ENCODE measurements around the gene FLT3.

The FLT3 gene

DNA sequence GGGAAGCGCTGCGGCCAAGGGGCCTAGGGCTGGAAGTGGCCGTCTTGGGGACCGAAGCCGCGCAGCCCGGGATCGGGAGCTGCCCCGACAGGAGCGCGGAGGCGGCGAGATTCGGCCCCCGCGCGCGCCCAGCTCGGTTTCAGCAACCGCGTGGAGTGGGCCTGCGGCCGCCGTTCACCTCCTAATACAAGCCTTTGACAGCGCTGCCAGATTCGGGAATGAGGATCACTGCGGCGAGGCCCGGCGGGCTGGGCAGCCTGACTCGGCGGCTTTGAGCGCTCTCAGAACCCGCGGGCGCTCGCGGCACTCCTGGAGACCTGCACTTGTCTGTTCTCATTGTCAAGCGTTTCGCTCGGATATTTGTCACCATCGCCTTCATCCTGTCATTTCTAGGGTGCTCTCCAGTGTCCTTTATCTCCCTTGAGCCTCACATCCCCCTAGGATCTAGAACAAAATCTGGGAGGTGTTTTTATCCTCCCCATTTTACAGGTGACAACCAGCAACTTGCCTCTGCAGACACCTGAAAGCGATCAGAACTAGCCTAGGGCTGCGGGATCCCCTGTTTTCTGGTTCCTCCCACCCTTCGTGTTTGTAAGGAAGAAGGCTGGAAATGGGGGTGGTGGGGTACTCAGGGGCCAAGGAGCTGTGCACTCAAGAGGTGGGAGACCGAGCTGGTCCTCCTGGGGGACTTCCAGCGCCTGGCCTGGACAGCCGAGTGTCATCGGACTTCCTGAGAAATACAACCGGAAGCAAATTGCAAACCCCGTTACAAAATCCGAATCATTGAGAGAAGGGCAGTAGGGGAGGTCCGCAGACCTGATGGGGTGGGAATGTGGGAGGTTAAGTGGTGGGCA, 129.8 kb downstream of the FLT3 start:
- TF ChIP-seq, protein P1, sequence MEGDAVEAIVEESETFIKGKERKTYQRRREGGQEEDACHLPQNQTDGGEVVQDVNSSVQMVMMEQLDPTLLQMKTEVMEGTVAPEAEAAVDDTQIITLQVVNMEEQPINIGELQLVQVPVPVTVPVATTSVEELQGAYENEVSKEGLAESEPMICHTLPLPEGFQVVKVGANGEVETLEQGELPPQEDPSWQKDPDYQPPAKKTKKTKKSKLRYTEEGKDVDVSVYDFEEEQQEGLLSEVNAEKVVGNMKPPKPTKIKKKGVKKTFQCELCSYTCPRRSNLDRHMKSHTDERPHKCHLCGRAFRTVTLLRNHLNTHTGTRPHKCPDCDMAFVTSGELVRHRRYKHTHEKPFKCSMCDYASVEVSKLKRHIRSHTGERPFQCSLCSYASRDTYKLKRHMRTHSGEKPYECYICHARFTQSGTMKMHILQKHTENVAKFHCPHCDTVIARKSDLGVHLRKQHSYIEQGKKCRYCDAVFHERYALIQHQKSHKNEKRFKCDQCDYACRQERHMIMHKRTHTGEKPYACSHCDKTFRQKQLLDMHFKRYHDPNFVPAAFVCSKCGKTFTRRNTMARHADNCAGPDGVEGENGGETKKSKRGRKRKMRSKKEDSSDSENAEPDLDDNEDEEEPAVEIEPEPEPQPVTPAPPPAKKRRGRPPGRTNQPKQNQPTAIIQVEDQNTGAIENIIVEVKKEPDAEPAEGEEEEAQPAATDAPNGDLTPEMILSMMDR (IDR thresholded peaks at IDR 0.05): no peak
- no peak overlapping the region for H3K4me3 ChIP-seq (ENCODE audit: low read depth, low read length)

DNA sequence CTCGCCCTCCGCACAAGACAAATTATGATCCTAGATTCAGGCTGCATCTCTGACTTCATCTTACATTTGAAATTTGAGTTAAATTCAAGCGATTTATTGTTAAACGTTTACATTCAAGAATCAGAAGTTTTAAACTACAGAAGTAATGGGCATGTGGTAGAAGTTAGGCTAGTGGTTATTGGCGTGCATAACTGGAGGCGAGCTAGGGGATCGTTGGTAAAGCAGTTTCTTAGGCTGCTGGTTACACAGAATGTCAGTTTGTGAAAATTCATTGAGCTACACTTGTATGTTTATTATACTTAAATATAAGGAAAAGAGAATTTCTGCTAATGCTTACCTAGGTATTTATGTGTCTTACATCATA, 130.5 kb downstream of the FLT3 start:
- Histone ChIP-seq H3K4me3 (ENCODE audit: low read depth, low read length) (no peak overlapping the region), H3K79me2 (no peaks in the 10 kb centered on the region), H3K9ac (no peak overlapping the region), H3K4me1 (no peaks in the 10 kb centered on the region), H3K9me3 (ENCODE audit: control insufficient read depth, low read length) (no peaks in the 10 kb centered on the region), H3K36me3 (ENCODE audit: control insufficient read depth, insufficient read depth, low read length) (no peaks in the 10 kb centered on the region), H3K27me3 (ENCODE audit: control insufficient read depth, insufficient read depth, low read length) (peaks cover 20% of the 10 kb centered on the region), H2AFZ (no peak overlapping the region), H3K4me2 (ENCODE audit: low read length) (no peak overlapping the region), H3K27ac (no peak overlapping the region)
- TF ChIP-seq, protein P1 (IDR thresholded peaks at IDR 0.05): no peak

More for the DNA sequence above, 129.8 kb downstream of the FLT3 start:
- Histone ChIP-seq H3K4me2 (ENCODE audit: low read length) (no peak overlapping the region), H3K27ac (no peak overlapping the region), H2AFZ (no peak overlapping the region), H3K79me2 (no peaks in the 10 kb centered on the region), H3K36me3 (ENCODE audit: control insufficient read depth, insufficient read depth, low read length) (no peaks in the 10 kb centered on the region), H3K9ac (no peak overlapping the region), H3K4me1 (no peaks in the 10 kb centered on the region), H3K27me3 (ENCODE audit: control insufficient read depth, insufficient read depth, low read length) (peaks cover 21% of the 10 kb centered on the region), H3K9me3 (ENCODE audit: control insufficient read depth, low read length) (no peaks in the 10 kb centered on the region)

- Histone ChIP-seq H3K4me3 (ENCODE audit: low read depth, low read length) (no peak within 1 kb of the TSS), H3K9ac (no peak within 1 kb of the TSS), H2AFZ (no peak within 1 kb of the TSS), H3K9me3 (ENCODE audit: control insufficient read depth, low read length) (no peaks in the 10 kb centered on the region), H3K4me2 (ENCODE audit: low read length) (no peak within 1 kb of the TSS), H3K4me1 (no peaks in the 10 kb centered on the region), H3K79me2 (no peaks in the 10 kb centered on the region), H3K27me3 (ENCODE audit: control insufficient read depth, insufficient read depth, low read length) (peaks cover 20% of the 10 kb centered on the region), H3K36me3 (ENCODE audit: control insufficient read depth, insufficient read depth, low read length) (no peaks in the 10 kb centered on the region), H3K27ac (no peak within 1 kb of the TSS)
- TF ChIP-seq, protein P1 (IDR thresholded peaks at IDR 0.05): no peak
Observed at GRCh38 chr13:27969082-27969865, 131.1 kb downstream of the FLT3 start, which contains the start of gene CDX2. CDX2 (minus strand) TSS chr13:27969315; CDS start chr13:27969006, 309 bp downstream.

DNA sequence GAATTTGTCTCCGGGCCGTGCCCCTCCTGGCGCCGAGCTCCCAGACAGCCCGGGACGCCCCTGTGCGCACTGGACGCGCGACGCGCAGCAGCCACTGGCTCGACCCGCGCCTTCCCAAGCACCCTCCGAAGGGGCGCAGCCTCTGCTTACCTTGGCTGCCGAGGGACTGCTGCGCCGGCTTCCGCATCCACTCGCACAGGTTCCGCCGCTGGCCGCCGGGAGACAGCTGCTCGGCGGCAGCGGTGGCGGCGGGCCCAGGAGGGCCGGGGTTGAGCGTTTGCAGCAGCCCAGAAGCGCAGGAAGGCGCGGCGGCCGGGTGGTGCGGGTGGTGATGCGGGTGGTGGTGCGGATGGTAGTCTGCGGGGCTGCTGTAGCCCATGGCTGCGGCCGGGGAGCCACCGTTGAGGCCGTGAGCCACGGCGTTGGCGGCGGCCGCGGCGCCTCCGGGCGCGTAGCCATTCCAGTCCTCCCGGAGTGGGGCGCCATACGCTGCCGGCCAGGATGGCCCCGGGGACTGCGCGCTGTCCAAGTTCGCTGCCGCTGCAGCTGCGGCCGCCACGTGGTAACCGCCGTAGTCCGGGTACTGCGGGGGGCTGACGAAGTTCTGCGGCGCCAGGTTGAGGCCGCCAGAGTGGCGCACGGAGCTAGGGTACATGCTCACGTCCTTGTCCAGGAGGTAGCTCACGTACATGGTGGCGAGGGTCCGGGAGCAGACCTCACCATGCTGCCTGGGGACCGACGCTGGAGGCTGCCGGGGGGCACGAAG, 131.9 kb downstream of the FLT3 start:
- Histone ChIP-seq H3K27ac (no peak overlapping the region), H3K79me2 (no peaks in the 10 kb centered on the region), H3K9ac (no peak overlapping the region), H3K4me2 (ENCODE audit: low read length) (no peak overlapping the region), H3K27me3 (ENCODE audit: control insufficient read depth, insufficient read depth, low read length) (peaks cover 20% of the 10 kb centered on the region), H3K36me3 (ENCODE audit: control insufficient read depth, insufficient read depth, low read length) (no peaks in the 10 kb centered on the region), H3K9me3 (ENCODE audit: control insufficient read depth, low read length) (no peaks in the 10 kb centered on the region), H3K4me3 (ENCODE audit: low read depth, low read length) (no peak overlapping the region), H3K4me1 (no peaks in the 10 kb centered on the region), H2AFZ (no peak overlapping the region)
- TF ChIP-seq, protein P1 (IDR thresholded peaks at IDR 0.05): no peak
